ENCODE data around the gene YY1AP1. TPM values are rescaled to one million over a fixed set of nuclear protein-coding genes. Genes with fewer than 3 reads are reported as not detected.
"Not testable (repeated sequence)": the region's sequence is repeated elsewhere in the genome, so short reads cannot be mapped to it uniquely, and the experiment has no call there.

YY1AP1 gene
- total RNA-seq, 4 donors from 2014 or later = 61.7 to 172 (median 94.6) TPM

- no peaks in the 10 kb centered on the region for H3K36me3 ChIP-seq
- no peaks in the 10 kb centered on the region for H3K9me3 ChIP-seq
- 49 to 51% methylated on average over 11 of the region's 11 CpGs for WGBS, 2 donors
- H3K27ac ChIP-seq = no peak overlapping the region
- H3K4me1 ChIP-seq = no peaks in the 10 kb centered on the region
- no peak for DNase-seq
- intact Hi-C loops (cut with DNase I) = no loop called here
- H3K4me3 ChIP-seq (replicated peaks in 1 of 3) = no peak overlapping the region
- H3K27me3 ChIP-seq = no peaks in the 10 kb centered on the region
- TF ChIP-seq, protein P1, sequence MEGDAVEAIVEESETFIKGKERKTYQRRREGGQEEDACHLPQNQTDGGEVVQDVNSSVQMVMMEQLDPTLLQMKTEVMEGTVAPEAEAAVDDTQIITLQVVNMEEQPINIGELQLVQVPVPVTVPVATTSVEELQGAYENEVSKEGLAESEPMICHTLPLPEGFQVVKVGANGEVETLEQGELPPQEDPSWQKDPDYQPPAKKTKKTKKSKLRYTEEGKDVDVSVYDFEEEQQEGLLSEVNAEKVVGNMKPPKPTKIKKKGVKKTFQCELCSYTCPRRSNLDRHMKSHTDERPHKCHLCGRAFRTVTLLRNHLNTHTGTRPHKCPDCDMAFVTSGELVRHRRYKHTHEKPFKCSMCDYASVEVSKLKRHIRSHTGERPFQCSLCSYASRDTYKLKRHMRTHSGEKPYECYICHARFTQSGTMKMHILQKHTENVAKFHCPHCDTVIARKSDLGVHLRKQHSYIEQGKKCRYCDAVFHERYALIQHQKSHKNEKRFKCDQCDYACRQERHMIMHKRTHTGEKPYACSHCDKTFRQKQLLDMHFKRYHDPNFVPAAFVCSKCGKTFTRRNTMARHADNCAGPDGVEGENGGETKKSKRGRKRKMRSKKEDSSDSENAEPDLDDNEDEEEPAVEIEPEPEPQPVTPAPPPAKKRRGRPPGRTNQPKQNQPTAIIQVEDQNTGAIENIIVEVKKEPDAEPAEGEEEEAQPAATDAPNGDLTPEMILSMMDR (IDR thresholded peaks at IDR 0.05) = peak in 3 of 6 experiments; percentile 24
- no peak for TF ChIP-seq POLR2A (IDR thresholded peaks at IDR 0.05)
Measured at GRCh38 chr1:155648207-155649147, 40.1 kb downstream of the YY1AP1 start.

GRCh38 chr1:155646307-155646706 lies 42.3 kb downstream of the YY1AP1 start:
- Histone ChIP-seq H3K27ac (no peak overlapping the region), H3K9me3 (no peaks in the 10 kb centered on the region), H3K36me3 (no peaks in the 10 kb centered on the region), H3K4me3 (replicated peaks in 1 of 3) (no peak overlapping the region), H3K4me1 (no peaks in the 10 kb centered on the region), H3K27me3 (no peaks in the 10 kb centered on the region)
- 70 to 74% methylated on average over 2 of the region's 2 CpGs for WGBS, 2 donors
- no peak for TF ChIP-seq POLR2A (IDR thresholded peaks at IDR 0.05)
- TF ChIP-seq, protein P1 (IDR thresholded peaks at IDR 0.05) = no peak
- intact Hi-C loops (cut with DNase I) = no loop called here
- no peak for DNase-seq

DNA sequence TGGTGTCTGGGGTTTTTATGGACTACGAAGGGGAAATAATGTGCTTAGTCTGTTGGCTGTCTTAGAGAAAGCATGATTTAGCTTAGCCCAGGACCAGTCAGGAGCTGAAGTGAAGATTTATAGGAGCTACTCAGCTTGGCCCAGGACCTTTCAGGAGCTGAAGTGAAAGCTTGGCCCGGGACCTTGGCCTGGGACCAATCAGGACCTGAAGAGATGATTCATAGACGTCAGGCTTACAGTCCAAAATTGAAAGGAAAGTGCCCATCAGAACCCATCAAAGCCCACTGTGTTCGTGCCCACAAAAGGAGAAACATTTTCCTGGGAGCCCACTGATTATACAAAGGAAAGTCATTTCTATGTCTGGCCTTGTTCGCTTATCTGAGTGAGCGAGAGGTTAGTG lies 42.9 kb downstream of the YY1AP1 start:
- no peak for DNase-seq
- Histone ChIP-seq H3K9me3 (no peaks in the 10 kb centered on the region), H3K27ac (no peak overlapping the region), H3K36me3 (no peaks in the 10 kb centered on the region), H3K27me3 (no peaks in the 10 kb centered on the region), H3K4me1 (no peaks in the 10 kb centered on the region), H3K4me3 (replicated peaks in 1 of 3) (no peak overlapping the region)
- no peak for TF ChIP-seq POLR2A (IDR thresholded peaks at IDR 0.05)
- intact Hi-C loops (cut with DNase I) = no loop called here
- WGBS, 2 donors = 69 to 83% methylated on average over 6 of the region's 6 CpGs

GRCh38 chr1:155645034-155645598 lies 43.5 kb downstream of the YY1AP1 start:
- intact Hi-C loops (cut with DNase I) = no loop called here
- 70 to 86% methylated on average over 4 of the region's 4 CpGs for WGBS, 2 donors
- Histone ChIP-seq H3K27me3 (no peaks in the 10 kb centered on the region), H3K36me3 (no peaks in the 10 kb centered on the region), H3K4me3 (replicated peaks in 1 of 3) (no peak overlapping the region), H3K9me3 (no peaks in the 10 kb centered on the region), H3K27ac (no peak overlapping the region), H3K4me1 (no peaks in the 10 kb centered on the region)
- TF ChIP-seq, protein P1 (IDR thresholded peaks at IDR 0.05) = no peak
- no peak for TF ChIP-seq POLR2A (IDR thresholded peaks at IDR 0.05)
- DNase-seq = no peak

DNA sequence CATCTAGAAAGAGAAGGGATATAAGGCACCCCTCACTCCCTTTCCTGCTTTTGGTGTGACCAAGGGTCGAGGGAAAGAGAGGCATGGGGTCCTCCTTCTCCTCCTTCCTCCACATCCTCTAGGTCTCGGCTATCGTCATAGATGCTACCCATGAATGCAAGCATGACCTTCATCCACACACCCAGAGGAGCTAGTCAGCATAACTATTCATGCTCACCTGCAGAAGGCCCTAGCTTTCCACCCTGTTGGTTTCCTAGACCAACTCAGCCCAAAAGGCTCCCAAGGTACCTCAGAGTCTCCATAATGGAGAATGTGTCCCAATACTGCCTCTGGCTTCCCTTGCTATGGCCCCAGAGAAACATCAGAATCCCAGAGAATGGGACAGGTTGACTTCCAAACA lies 45.3 kb downstream of the YY1AP1 start:
- DNase-seq = no peak
- intact Hi-C loops (cut with DNase I) = no loop called here
- WGBS, 2 donors = 79 to 84% methylated on average over 3 of the region's 3 CpGs
- H3K9me3 ChIP-seq = no peaks in the 10 kb centered on the region
- no peaks in the 10 kb centered on the region for H3K4me1 ChIP-seq
- H3K27ac ChIP-seq = no peak overlapping the region
- H3K27me3 ChIP-seq = no peaks in the 10 kb centered on the region
- H3K4me3 ChIP-seq (replicated peaks in 1 of 3) = no peak overlapping the region
- TF ChIP-seq, protein P1 (IDR thresholded peaks at IDR 0.05) = no peak
- no peak for TF ChIP-seq POLR2A (IDR thresholded peaks at IDR 0.05)
- no peaks in the 10 kb centered on the region for H3K36me3 ChIP-seq

DNA sequence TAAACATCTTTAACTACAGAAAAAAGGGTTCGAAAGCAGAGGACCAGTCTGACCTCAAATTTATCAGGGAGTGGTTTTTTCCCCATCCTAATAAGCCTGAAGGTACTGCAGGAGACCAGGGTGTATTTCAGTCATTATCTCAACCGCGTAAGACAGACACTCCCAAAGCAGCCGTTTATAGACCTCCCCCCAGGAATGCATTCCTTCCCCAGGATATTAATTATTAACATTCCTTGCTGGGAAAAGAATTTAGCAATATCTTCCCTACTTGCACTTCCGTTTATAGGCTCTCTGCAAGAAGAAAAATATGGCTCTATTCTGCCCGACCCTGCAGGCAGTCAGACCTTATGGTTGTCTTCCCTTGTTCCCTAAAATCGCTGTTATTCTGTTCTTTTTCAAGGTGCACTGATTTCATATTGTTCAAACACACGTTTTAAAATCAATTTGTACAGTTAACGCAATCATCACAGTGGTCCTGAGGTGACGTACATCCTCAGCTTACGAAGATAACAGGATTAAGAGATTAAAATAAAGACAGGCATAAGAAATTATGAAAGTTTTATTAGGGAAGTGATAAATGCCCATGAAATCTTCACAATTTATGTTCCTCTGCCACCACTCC lies 45.9 kb downstream of the YY1AP1 start:
- intact Hi-C loops (cut with DNase I) = not testable (repeated sequence)

More for the DNA sequence above, 45.9 kb downstream of the YY1AP1 start:
- H3K27ac ChIP-seq; DNase-seq; H3K36me3 ChIP-seq; H3K4me1 ChIP-seq; H3K27me3 ChIP-seq; H3K4me3 ChIP-seq (replicated peaks in 1 of 3); H3K9me3 ChIP-seq: not testable (repeated sequence)
- 80 to 86% methylated on average over 11 of the region's 11 CpGs for WGBS, 2 donors

Data from thyroid gland (tissue), 4 donors.